Activated CD4-positive, CD25-positive, alpha-beta regulatory T cell treated with anti-CD3 and anti-CD28 coated beads, Interleukin-2, amount 50 U/mL, for 16 hours (primary cell): Measurements from ENCODE around the gene GPC6.

Source experiments
- DNase-seq: peaks from one replicate; pipeline ENCODE4 v3.0.0-alpha.2; 2020; ENCODE audit warnings: low read depth, low spot score

The GPC6 gene

DNA sequence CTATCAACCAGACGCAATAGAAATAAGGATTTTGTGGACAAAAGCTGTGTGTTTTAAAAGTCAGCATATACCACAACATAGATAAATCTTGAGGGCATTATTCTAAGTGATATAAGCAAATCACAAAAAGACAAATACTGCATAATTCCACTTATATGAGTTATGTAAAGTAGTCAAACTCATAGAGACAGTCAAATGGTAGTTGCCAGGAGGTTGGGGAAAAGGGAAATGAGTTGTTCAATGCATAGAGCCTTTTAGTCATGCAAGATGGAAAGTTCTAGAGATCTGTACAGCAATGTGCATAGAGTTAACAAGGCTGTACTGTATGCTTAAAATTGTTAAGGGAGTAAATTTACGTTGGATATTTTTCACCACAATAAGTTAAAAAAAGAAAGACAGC, 1008.1 kb downstream of the GPC6 start:
- DNase-seq = no peak

GRCh38 chr13:94236132-94236531, 1009.5 kb downstream of the GPC6 start:
- no peak for DNase-seq

GRCh38 chr13:94236872-94237271, 1010.3 kb downstream of the GPC6 start:
- DNase-seq = no peak

DNA sequence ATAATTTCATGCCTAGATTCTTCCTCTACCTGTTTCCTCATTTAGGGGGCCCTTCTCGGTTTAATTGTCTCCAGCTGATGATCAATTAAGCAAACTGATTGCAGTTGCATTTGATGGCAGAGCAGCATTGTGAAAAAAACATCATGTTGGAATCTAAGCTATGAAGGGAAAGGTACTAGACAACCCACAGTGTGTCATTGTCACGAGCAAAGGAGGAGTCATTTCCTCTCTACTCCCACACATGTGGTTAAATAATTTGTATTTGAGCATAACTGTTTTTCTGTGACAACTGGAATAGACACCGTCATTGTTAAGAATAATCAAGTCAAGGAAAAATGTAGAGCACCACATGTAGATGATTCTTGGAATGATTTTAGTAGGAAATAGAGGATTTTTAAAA, 1012.5 kb downstream of the GPC6 start:
- no peak for DNase-seq

DNA sequence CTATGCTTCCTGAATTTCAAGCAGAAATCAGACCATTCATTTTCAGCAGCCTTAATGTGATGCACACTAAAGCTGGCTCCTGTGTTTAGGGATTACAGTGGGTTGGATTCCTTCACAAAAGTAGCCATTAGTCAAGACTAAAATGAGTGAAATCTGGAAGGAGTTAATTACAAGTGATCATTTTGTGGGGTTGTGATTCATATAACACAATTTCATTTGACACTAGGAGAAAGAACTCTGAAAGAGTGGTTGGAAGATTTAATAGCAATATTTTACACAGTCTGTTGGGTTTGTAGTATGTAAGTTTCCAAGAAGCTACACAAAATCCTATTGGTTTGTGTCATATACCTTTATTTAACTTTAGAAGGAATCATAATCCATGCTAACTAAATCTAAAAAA, 1015.9 kb downstream of the GPC6 start:
- no peak for DNase-seq

GRCh38 chr13:94243551-94243950, 1016.9 kb downstream of the GPC6 start:
- no peak for DNase-seq

- no peak for DNase-seq
These were observed 1019.9 kb downstream of the GPC6 start for GRCh38 chr13:94246495-94246894.

- no peak for DNase-seq
These were observed 1021.3 kb downstream of the GPC6 start for GRCh38 chr13:94247890-94248289.

GRCh38 chr13:94248454-94249228, 1022.0 kb downstream of the GPC6 start:
- no peak for DNase-seq

DNA sequence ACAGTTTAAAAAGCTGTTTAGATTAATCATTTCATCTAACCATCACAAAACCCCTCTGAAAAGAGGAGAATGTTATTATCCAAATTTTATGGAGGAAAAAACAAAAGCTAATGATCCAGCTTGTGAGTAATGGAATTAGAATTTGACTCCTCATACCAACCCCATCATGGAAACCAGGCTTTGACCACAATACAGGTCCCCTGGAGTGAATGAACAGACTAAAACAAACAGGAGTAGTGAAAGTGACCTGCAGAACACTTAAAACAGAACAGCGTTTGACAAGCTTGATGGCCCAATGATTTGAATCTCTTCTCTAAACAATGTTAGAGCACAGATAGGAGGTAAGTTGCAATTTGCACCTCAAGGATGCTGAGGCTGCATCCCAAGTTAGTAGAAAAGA, 1022.9 kb downstream of the GPC6 start:
- no peak for DNase-seq

GRCh38 chr13:94251831-94252608, 1025.4 kb downstream of the GPC6 start:
- DNase-seq = no peak

DNA sequence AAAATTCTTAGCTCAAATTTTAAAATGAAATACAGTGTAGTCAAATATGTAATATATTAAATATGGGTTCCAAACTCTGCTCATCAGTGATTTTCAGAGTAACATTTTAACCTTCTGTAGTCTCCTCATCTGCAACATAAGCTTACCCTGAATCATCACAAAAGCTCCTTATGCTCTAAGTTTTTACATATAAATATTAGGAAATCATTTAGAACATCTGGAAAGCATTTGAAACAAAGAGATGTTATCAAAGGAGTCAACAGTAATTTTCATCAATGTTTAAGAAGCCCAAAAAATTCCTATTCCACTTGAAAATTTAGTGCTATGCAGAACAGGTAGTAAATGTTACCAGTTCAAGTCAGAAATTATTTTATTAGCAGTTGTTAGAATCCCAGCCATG, 1028.1 kb downstream of the GPC6 start:
- no peak for DNase-seq

GRCh38 chr13:94256721-94257120, 1030.1 kb downstream of the GPC6 start:
- DNase-seq = no peak

DNA sequence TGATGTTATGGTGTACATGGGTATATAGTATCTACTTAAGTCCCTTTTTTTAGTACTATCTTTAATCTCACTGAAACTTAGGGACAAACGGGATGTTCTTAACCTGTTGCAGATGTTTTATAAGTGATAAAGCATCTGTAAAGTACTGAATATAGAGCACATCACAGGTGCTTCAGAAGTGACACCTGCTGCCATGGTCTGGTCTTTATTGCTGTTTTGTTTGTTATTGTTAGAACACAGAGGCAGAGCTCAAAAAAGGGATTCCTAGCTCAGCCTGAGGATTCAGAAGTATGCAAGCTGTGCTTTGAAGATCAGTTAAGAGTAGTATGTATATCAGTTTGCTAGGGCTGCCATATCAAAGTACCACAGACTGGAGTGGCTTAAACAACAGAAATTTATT, 1033.4 kb downstream of the GPC6 start:
- no peak for DNase-seq

DNA sequence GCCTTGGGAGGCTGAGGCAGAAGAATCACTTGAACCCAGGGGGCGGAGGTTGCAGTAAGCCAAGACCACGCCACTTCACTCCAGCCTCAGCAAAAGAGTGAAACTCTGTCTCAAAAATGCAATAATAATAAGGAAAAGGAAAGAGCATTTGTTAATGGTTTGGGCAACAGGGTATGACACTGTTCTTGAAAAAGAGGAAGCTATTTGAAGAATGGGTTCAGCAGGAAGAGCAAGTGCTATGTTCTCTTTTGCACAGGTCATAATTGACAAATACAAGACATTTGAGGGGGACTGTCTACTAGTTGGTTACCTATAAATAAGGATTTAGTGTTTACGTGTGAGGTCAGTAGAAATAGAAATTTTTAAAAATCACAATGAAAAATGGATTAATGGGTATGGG, 1034.6 kb downstream of the GPC6 start:
- DNase-seq = no peak

- DNase-seq = no peak
These were observed 1036.4 kb downstream of the GPC6 start for GRCh38 chr13:94263038-94263437.

- no peak for DNase-seq
These were observed 1041.2 kb downstream of the GPC6 start for GRCh38 chr13:94267581-94268366.

- DNase-seq = no peak
These were observed 1042.1 kb downstream of the GPC6 start for GRCh38 chr13:94268661-94269060.

DNA sequence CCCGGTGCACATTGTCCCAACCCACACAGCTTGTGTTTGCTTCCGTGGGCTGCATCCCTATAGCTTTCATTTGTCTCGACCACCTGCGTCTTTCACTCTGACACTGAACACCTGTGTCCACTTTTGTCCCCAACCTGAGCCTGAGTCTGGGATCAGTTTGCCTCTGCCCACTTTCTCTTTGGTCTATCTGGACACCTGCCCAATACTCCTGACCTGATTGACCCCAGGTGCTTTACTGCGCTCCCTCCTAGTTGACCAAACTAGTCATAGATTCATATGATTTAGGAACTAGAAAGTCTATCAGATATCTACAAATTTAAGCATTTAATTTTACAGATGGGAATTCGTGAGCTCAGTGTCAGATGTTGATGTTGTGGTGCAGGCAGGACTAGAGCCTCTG, 1043.0 kb downstream of the GPC6 start:
- no peak for DNase-seq

DNA sequence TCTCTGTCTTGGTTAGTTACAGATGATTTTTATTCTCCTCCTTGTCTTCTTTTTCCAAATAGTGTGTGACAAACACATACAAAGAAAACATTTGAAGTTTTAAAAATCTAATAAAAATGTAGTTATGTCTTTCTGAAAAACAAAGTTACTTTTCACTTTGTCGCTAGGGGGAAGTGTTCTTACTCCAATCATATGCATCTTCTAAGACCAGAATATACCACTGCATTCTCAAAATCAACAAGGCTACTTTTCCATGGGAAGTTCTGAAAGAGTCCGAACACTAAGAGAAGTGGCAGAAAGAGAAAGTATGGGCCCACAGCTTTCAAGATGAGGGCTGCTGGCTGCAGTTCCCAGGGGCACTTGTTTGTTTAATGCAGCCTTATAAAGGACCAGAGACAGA, 1043.9 kb downstream of the GPC6 start:
- DNase-seq = no peak

- DNase-seq = no peak
These were observed 1045.4 kb downstream of the GPC6 start for GRCh38 chr13:94272038-94272437.

DNA sequence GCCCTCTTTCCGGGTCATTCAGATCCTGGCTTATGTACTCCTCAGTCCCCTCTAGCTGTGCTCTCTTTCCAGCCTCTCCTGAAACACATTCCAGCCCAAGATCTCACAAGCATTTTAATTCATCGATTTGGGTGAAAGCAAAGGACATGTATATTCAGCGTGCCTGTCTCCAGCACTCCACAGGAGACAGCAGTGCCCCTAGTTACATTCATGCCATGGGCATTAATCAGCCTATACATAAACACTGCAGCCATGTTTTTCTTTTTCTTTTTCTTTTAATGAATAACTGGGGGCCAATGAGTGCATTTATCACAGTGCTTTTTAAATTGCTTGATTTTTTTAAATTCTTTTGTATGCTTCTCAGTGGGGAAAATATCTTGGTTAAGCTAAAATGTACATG, 1053.7 kb downstream of the GPC6 start:
- DNase-seq = no peak
